Neural progenitor cell (in vitro differentiated cells): ENCODE results near the gene FYB2. TPM values are rescaled to one million over a fixed set of nuclear protein-coding genes. Genes with fewer than 3 reads are reported as not detected.

Experiments used
- DNase-seq: peaks from one replicate; pipeline ENCODE4 v3.0.0-alpha.2; 2016; ENCODE audit warnings: low spot score
- H2AFZ ChIP-seq: fragments of 200-600 bp; sonication (generic); replicated peaks from 2 replicates; pipeline ENCODE4 v1.6.1; 2016; ENCODE audit warnings: antibody characterized with exemption
- H3F3A ChIP-seq: fragments of 200-600 bp; sonication (generic); 2 replicates; pipeline ENCODE4 v1.6.1; 2016; ENCODE audit warnings: antibody characterized with exemption, low read depth
- H3K27ac ChIP-seq: fragments of 200-600 bp; sonication (generic); 2 replicates; pipeline ENCODE4 v1.5.1; 2016; ENCODE audit warnings: mild to moderate bottlenecking
- H3K27me3 ChIP-seq: fragments of 200-600 bp; sonication (generic); 2 replicates; pipeline ENCODE4 v1.6.1; 2016; ENCODE audit warnings: mild to moderate bottlenecking, moderate library complexity
- H3K36me3 ChIP-seq: fragments of 200-600 bp; sonication (generic); 2 replicates; pipeline ENCODE4 v1.5.1; 2016
- H3K4me1 ChIP-seq: fragments of 200-600 bp; sonication (generic); 2 replicates; pipeline ENCODE4 v1.6.1; 2016; ENCODE audit warnings: mixed run types
- H3K4me2 ChIP-seq: fragments of 200-600 bp; sonication (generic); 2 replicates; pipeline ENCODE4 v1.6.1; 2016
- H3K4me3 ChIP-seq: fragments of 200-600 bp; sonication (generic); 2 replicates; pipeline ENCODE4 v1.5.1; 2016
- H3K79me2 ChIP-seq: fragments of 200-600 bp; sonication (generic); 2 replicates; pipeline ENCODE4 v1.6.1; 2016; ENCODE audit warnings: low read depth
- H3K9ac ChIP-seq: fragments of 200-600 bp; sonication (generic); 2 replicates; pipeline ENCODE4 v1.6.1; 2016
- H3K9me3 ChIP-seq: fragments of 200-600 bp; sonication (generic); 2 replicates; pipeline ENCODE4 v1.5.1; 2016; ENCODE audit warnings: low read depth
- H4K20me1 ChIP-seq: fragments of 200-600 bp; sonication (generic); 2 replicates; pipeline ENCODE4 v1.6.1; 2016; ENCODE audit warnings: low read depth
- H3K27ac Mint-ChIP-seq: 3 replicates; pipeline ENCODE4 v1.8.0; 2021; ENCODE audit warnings: mixed read lengths
- H3K27me3 Mint-ChIP-seq: 2 replicates; pipeline ENCODE4 v1.8.0; 2022; ENCODE audit warnings: low read depth, mild to moderate bottlenecking, inconsistent platforms, moderate library complexity, mixed read lengths; ENCODE audit not compliant: insufficient read depth
- H3K36me3 Mint-ChIP-seq: 3 replicates; pipeline ENCODE4 v1.8.0; 2021; ENCODE audit warnings: mixed read lengths
- H3K4me1 Mint-ChIP-seq: 3 replicates; pipeline ENCODE4 v1.8.0; 2021; ENCODE audit warnings: mixed read lengths
- H3K4me3 Mint-ChIP-seq: 3 replicates; pipeline ENCODE4 v1.8.0; 2021; ENCODE audit warnings: mild to moderate bottlenecking, moderate library complexity, mixed read lengths
- H3K9me3 Mint-ChIP-seq: 3 replicates; pipeline ENCODE4 v1.8.0; 2020; ENCODE audit warnings: mixed read lengths
- EZH2 ChIP-seq: fragments of 200-600 bp; sonication (generic); IDR thresholded peaks from 2 replicates; pipeline ENCODE4 v1.6.1; 2017; ENCODE audit warnings: antibody characterized with exemption, mild to moderate bottlenecking, moderate library complexity
- EZH2phosphoT487 ChIP-seq: fragments of 200-600 bp; sonication (generic); IDR thresholded peaks from 2 replicates; pipeline ENCODE4 v1.6.1; 2017; ENCODE audit warnings: antibody characterized with exemption
- total RNA-seq: library from RNA; depleted of rRNA; stranded (reverse); fragments of >200 nt; gene quantifications from 2 replicates; pipeline ENCODE4 v1.2.3, GENCODE V29; 2015; ENCODE audit warnings: low replicate concordance
- TF ChIP-seq, protein P1 (sequence below): fragments of 200-600 bp; sonication (generic); IDR thresholded peaks from 2 replicates; pipeline ENCODE4 v1.5.1; 2017; ENCODE audit warnings: antibody characterized with exemption, mild to moderate bottlenecking

Gene FYB2
- total RNA-seq, 1 donor from 2014 or later = 8.9 TPM

DNA sequence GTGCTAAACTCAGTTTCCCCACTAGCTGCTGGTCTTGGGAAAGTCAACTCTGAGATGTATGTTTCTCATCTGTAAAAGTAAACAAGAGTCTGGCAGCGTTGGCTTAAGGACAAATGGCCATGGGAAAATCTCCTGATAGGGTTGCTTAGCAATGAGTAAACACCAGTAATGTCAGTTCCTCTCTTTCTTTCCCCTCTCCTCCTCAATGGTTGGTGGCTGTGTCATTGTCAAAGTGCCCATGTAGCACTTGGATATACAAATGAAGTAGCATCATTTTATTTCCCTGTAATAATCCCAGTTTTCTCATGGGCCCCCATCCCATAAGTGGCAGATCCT lies 2.2 kb upstream of the FYB2 start:
- DNase-seq = no peak
- H3K4me1 Mint-ChIP-seq = peaks cover 36% of the 10 kb centered on the region
- TF ChIP-seq EZH2 (no peak), EZH2phosphoT487 (no peak)
- TF ChIP-seq, protein P1, sequence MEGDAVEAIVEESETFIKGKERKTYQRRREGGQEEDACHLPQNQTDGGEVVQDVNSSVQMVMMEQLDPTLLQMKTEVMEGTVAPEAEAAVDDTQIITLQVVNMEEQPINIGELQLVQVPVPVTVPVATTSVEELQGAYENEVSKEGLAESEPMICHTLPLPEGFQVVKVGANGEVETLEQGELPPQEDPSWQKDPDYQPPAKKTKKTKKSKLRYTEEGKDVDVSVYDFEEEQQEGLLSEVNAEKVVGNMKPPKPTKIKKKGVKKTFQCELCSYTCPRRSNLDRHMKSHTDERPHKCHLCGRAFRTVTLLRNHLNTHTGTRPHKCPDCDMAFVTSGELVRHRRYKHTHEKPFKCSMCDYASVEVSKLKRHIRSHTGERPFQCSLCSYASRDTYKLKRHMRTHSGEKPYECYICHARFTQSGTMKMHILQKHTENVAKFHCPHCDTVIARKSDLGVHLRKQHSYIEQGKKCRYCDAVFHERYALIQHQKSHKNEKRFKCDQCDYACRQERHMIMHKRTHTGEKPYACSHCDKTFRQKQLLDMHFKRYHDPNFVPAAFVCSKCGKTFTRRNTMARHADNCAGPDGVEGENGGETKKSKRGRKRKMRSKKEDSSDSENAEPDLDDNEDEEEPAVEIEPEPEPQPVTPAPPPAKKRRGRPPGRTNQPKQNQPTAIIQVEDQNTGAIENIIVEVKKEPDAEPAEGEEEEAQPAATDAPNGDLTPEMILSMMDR = no peak
- H3K9me3 Mint-ChIP-seq = peaks cover 3% of the 10 kb centered on the region
- no peaks in the 10 kb centered on the region for H3K36me3 Mint-ChIP-seq
- H3K4me3 Mint-ChIP-seq = no peak overlapping the region
- no peak overlapping the region for H3K27ac Mint-ChIP-seq
- no peak overlapping the region for H3K4me3 ChIP-seq
- H3F3A ChIP-seq = peaks cover 19% of the 10 kb centered on the region
- H3K36me3 ChIP-seq = no peaks in the 10 kb centered on the region
- H3K79me2 ChIP-seq = no peaks in the 10 kb centered on the region
- H3K4me1 ChIP-seq = peaks cover 32% of the 10 kb centered on the region
- no peak overlapping the region for H3K9ac ChIP-seq
- no peak overlapping the region for H3K4me2 ChIP-seq
- no peaks in the 10 kb centered on the region for H3K9me3 ChIP-seq
- no peaks in the 10 kb centered on the region for H3K27me3 ChIP-seq
- H3K27me3 Mint-ChIP-seq = peaks cover 12% of the 10 kb centered on the region
- H4K20me1 ChIP-seq = no peaks in the 10 kb centered on the region
- no peak overlapping the region for H3K27ac ChIP-seq
- no peak overlapping the region for H2AFZ ChIP-seq

DNA sequence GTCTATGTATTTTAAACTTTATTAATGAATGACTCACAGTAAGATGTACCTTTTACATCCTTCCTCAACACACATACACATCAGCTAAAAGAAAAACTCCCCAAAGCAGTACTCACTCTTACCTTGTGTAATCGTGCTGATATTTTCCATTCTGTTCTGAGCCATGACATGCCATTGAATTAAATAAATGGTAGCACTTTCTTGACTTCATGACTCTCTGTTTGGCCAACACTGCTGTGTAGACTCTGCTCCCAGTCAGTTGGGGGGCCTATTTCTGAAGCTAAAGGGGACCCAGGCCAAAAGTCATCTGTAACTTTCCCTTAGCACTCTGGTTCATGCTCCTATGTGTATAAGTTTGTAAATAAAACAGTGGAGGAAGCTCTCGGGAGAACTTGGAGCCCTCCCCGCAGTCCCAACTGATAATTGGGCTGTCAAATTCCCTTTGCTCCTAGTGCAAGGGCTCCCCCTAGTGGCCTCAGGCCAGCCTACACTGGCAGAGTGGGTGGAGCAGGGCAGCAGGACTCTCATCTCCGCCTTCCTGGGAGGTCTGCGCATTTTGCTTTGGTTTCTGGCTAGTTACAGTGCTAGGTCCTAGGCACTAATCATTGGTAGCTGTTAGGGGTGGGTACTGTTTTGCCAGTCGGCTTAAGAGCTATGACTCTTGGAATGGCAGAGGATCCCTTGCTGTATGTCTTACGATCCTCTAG lies 1.7 kb upstream of the FYB2 start:
- peak; percentile 90 for DNase-seq
- Mint-ChIP-seq H3K9me3 (peaks cover 3% of the 10 kb centered on the region), H3K36me3 (no peaks in the 10 kb centered on the region), H3K4me1 (peaks cover 36% of the 10 kb centered on the region), H3K27me3 (peaks cover 10% of the 10 kb centered on the region), H3K27ac (no peak overlapping the region), H3K4me3 (no peak overlapping the region)
- Histone ChIP-seq H3K4me1 (peaks cover 32% of the 10 kb centered on the region), H2AFZ (no peak overlapping the region), H3K79me2 (no peaks in the 10 kb centered on the region), H4K20me1 (no peaks in the 10 kb centered on the region), H3K9ac (no peak overlapping the region), H3F3A (peaks cover 19% of the 10 kb centered on the region), H3K36me3 (no peaks in the 10 kb centered on the region), H3K27me3 (no peaks in the 10 kb centered on the region), H3K27ac (no peak overlapping the region), H3K9me3 (no peaks in the 10 kb centered on the region), H3K4me3 (no peak overlapping the region), H3K4me2 (no peak overlapping the region)
- TF ChIP-seq, protein P1 = peak; percentile 99
- TF ChIP-seq EZH2 = no peak

DNA sequence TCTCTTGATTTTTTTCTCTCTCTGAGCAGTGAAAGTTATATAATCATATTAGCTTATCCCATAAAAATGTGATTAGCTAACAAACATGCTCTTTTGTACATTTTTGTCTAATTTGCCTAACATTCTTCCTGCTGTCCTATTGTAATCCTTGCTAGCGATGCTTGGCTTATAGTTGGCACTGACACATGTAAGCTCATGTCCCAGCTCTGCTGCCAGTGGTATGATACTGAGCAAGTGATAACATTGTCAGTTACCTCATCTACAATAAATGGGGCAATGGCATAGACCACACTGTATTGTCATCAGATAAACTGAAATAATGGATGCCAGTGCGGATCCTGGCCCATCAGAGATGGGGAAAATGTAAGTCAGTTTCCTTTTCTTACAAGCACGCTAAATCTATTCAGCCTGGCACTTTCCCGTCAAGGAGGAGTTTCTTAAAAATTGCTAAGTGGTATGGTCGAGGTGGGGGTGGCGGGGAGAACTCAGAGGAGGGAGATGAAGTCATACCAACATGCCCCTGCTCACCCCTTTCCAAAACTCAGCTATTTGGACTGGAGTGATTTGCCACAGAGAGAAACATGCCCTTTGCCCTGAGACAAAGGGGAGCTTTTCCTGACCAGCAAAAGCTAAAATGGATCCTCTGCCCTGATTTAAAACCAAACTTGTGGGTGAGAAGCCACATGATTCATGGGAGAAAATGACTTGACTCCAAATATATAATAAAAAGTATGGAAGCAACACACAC lies 1.3 kb downstream of the FYB2 start:
- no peaks in the 10 kb centered on the region for H3K36me3 Mint-ChIP-seq
- H3K27me3 Mint-ChIP-seq = peaks cover 6% of the 10 kb centered on the region
- Histone ChIP-seq H3K4me3 (no peak overlapping the region), H3K27me3 (no peaks in the 10 kb centered on the region), H2AFZ (no peak overlapping the region), H3K27ac (no peak overlapping the region), H3K79me2 (no peaks in the 10 kb centered on the region), H3K9me3 (no peaks in the 10 kb centered on the region), H3K9ac (no peak overlapping the region), H3K36me3 (no peaks in the 10 kb centered on the region), H3F3A (peaks cover 19% of the 10 kb centered on the region), H4K20me1 (no peaks in the 10 kb centered on the region), H3K4me1 (peaks cover 32% of the 10 kb centered on the region), H3K4me2 (peak overlapping the region; percentile 71)
- peaks cover 31% of the 10 kb centered on the region for H3K4me1 Mint-ChIP-seq
- H3K4me3 Mint-ChIP-seq = no peak overlapping the region
- TF ChIP-seq EZH2 (no peak), EZH2phosphoT487 (no peak)
- TF ChIP-seq, protein P1 = no peak
- H3K9me3 Mint-ChIP-seq = peaks cover 8% of the 10 kb centered on the region
- peak overlapping the region; percentile 44 for H3K27ac Mint-ChIP-seq
- no peak for DNase-seq
